Ammon's horn (tissue), 1 donor: ENCODE data around the gene THOC6.
"Not testable (repeated sequence)": the region's sequence is repeated elsewhere in the genome, so short reads cannot be mapped to it uniquely, and the experiment has no call there.

ENCODE experiments used
- DNase-seq: peaks from one replicate; pipeline ENCODE4 v3.0.0-alpha.2; 2016; ENCODE audit warnings: low spot score

THOC6 gene

GRCh38 chr16:3030222-3031212, 6.7 kb downstream of the THOC6 start:
- no peak for DNase-seq

DNA sequence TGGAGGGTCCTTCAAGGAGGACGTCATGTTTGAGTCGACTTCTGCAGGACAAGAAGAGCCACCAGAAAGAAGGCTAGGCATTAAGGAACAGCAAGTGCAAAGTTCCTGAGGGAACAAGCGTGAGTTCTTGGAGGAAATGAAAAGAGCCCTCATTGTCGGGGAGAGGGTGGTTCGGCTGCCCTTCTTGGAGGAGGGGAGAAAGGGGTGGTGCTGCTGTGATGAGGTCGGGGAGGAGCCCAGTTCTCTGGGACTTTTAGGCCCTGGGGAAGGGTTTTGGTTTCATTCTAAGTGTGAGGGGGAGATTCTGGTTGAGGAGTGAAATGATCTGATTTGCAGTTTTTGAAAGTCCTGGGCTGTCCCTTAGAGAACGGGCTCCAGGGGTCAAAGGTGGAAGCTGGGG, 8.8 kb downstream of the THOC6 start:
- DNase-seq: no peak

- DNase-seq: no peak
These were observed 11.6 kb downstream of the THOC6 start for GRCh38 chr16:3035289-3035971.

DNA sequence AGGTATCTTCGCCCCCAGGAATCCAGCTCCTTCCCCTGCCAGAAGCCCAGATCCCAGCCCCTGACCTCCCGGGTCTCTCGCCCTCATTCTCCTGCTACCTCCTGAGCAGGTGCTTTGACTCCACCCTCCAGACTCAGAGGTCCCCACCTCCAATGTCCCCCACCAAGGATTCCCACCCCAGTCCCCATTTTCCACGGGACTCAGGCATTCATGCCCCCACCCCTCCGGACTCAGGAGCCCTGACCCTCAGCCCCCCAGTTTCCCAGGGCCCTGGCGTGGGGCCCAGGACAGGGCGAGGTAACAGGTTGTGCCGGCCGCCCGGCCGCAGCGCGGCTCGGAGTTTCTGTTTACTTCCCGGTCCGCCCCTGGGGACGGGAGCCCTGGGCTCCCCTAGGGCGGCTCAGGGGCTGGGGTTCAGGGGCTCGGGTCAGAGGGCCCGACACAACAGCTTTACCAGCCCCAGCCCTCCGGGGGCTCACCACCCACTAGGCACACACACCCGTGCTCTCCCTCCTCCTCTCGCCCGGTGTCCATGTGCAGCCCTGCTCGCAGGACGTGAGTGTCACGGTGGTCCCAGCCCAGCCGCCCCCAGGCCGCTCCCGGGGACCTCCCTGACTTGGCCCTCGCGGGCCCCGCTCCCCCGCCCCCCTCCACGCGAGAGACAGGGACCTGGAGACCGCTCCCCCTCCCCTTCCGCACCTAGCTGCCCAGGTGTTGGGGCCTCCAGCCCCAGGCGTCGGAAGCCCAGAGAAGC, 12.3 kb downstream of the THOC6 start:
- no peak for DNase-seq

DNA sequence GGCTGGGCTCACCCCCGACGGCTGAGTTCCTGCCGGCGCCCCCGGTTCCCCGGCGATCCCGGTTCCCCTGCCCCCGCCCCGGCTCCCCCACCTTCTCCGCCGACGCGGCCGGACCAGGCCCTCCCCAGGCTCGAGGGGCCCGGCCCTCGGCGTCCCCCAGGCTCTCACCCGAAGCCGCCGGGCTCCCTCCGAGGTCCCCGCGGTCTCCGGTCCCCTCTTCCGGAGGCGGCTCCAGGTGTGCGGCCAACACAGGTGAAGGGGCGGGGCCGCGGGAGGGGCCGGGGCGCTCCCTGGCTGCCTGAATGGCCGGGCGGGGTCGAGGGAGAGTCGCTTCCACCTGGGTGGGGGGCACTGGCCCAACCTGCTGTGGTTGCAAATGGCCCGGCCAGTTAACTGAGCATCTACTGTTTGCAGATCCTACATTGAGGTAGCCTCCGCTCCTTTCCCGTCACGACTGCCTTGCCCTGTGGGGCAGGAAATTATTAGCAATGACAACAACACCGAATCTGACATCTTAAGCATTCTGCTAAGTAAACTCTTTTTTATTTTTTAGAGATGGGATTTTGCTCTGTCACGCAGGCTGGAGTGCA, 13.0 kb downstream of the THOC6 start, which contains the start of gene BICDL2:
Gene BICDL2, minus strand, starts transcription at position 219 of the 590 bp plus-strand sequence. CDS start 1,448 bp downstream, outside the sequence.
- DNase-seq: no peak

- no peak for DNase-seq
These were observed 14.4 kb downstream of the THOC6 start for GRCh38 chr16:3038256-3038655.

GRCh38 chr16:3038896-3039295, 15.1 kb downstream of the THOC6 start:
- no peak for DNase-seq

- DNase-seq: no peak
These were observed 18.5 kb downstream of the THOC6 start for GRCh38 chr16:3042376-3042775.

DNA sequence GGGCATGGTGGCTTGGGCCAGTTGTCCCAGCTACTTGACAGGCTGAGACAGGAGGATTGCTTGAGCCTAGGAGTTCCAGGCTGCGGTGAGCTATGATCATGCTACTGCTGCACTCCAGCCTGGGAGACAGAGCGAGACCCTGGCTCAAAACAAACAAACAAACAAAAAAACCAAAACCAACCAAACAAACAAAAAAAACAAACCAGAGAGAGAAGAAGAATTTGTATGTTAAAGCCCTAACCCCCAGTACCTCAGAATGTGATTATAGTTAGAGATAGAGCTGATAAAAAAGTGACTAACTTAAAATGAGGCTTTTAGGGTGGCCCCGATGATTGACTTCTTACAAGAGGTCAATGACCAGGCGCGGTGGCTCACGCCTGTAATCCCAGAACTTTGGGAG, 20.9 kb downstream of the THOC6 start:
- no peak for DNase-seq

DNA sequence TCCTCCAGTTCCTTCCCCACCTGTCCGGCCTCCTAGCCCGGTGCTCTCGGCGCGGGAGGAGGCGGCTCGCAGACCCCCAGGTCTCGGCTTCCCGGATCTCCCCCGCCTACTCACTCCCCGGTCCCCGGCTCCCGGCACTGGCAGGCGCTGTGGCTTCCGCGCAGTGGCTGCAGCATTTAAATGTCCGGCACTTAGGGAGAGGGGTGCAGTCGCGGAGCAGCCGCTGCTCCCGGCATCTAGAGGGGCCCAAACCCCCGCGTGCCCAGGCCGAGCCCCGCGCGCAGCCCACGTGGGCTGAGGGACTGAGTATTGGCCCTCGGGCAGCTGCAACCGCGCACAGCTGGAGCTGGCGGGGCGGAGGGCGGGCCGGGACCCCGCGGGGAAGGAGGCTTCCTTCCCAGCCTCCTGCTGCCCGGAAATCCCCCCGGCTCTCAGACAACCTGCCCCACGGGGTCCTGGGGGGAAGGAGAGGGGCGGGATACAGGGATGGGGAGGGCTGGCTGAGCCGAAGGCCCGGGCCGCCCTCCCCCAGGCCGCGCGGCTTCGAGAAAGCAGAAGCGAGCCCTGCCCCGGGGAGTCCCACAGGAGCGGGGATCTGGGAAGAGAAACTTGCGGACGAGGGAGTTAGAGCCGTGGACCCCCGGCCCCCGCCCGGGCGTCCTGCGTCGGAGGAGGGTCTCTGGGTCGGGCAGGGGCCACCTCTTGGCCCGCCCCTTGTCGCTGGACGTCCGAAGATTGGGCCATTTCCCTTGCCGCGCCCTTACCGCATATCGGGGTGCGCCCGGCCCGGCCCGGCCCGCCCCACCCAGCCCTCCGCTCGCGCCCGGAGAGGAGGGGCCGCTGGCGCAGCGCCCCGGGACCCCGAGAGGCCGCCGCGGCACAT, 22.2 kb downstream of the THOC6 start, which contains the start of gene MMP25:
Gene MMP25, plus strand, starts transcription at position 804 of the 883 bp plus-strand sequence. CDS start 357 bp downstream, outside the sequence.
- no peak for DNase-seq

DNA sequence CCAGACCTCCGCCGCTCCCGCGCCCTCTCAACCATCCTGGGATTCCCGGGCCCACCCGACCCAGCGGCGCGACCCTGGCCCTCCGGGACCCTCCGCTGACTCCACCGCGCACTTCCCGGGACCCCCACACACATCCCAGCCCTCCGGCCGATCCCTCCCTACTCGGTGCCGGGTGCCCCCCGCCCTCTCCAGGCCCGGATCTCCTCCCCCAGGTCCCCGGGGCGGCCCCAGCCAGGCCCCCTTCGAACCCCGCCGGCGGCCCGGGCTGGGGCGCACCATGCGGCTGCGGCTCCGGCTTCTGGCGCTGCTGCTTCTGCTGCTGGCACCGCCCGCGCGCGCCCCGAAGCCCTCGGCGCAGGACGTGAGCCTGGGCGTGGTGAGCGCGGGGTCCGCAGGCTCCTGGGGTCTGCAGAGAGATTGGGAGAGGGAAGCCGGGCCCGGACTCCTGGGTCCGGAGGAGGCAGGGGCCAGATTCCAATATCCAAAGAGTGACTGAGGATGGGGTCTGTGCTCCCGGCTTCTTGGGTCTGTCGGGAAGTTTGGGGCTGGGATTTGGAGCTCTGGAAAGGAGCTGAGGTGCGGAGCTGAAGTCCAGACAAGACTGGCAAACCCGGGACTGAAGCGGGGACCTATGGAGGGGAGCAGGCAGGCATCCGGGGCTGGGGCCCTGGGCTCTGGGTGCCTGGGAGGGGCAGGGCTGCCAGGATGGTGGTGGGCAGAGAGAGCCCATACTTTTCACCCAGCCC, 23.0 kb downstream of the THOC6 start:
- DNase-seq: no peak

- no peak for DNase-seq
These were observed 23.5 kb downstream of the THOC6 start for GRCh38 chr16:3047387-3047720.

DNA sequence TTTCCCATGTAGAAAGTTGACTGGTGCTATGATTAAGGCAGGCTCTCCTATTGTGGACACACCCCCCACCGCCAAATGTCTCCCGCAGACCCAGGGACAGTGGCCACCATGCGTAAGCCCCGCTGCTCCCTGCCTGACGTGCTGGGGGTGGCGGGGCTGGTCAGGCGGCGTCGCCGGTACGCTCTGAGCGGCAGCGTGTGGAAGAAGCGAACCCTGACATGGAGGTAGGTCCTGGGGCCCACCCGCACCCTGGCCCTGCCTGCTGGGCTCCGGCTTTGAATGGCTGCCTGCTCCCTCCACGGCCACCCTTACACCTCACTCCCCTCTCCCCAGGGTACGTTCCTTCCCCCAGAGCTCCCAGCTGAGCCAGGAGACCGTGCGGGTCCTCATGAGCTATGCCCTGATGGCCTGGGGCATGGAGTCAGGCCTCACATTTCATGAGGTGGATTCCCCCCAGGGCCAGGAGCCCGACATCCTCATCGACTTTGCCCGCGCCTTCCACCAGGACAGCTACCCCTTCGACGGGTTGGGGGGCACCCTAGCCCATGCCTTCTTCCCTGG, 26.2 kb downstream of the THOC6 start:
- no peak for DNase-seq

GRCh38 chr16:3050487-3050886, 26.7 kb downstream of the THOC6 start:
- no peak for DNase-seq

GRCh38 chr16:3051009-3051408, 27.2 kb downstream of the THOC6 start:
- no peak for DNase-seq

DNA sequence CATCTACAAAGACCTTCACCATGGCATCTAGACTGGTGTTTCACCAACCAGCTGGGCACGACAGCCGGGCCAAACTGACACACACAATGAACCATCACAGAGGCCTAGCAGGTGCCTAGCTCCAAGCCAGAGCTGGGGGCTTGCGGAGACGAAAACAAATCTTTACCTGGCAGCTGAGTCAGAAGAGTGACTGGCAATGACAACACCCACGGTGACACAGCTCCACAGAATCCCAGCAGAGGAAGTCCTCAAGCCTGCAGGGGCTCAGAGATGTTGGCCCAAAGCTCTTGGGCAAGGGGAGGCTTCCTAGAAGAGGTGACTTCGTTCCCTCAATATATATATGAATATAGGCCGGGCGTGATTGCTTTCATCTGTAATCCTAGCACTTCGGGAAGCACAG, 27.7 kb downstream of the THOC6 start:
- no peak for DNase-seq

DNA sequence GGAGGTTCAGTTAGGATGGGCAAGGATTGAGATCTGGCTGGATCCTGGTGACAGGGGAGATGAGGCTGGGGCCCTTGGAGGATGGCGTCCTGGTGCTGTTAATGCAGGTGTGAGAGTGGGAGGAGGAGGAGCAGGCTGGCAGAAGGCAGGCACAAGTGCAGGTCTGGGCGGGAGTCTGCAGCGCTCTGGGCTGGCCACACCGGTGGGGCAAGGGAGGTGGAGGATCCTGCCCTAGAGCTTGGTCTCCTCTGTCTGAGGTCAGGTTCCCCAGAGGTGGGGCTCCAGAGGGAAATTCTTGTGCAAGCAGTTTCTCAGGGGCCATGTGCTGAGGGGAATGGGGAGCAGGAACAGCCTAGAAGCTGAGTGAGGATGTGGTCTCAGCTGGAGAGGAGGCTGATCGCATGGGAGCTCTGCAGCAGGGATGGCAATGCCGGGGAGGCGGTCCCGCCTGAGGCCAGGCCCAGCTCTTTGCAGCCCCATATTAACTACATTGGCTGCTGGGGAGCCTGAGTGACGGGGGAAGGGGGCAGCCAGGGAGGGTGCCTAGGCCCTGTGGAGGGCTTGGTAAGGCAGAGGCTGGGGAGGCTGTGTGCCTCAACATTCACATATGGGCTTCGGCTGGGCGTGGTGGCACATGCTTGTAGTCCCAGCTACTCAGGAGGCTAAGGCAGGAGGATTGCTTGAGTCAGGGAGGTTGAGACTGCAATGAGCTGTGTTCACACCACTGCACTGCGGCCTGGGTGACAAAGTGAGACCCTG, 28.9 kb downstream of the THOC6 start:
- not testable (repeated sequence) for DNase-seq

DNA sequence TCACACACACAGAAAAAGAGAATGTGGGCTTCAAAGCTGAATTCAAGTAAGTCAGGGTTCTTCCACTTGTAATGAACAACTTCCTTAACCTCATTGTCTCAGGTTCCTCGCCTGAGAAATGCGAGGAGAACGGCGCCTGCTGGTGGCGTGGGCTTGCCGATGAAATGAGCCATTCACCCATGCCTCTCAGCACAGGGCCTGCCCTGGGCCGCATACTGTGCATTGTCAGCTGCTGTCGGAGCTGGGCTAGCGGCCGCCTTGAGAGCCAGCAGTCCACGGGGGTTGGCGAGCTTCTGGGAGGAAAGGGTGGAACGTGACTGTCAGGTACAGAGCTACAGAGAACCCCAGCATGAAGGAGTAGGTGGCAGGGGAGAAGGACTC, 29.5 kb downstream of the THOC6 start:
- not testable (repeated sequence) for DNase-seq
